Measurements from ENCODE around the gene ZBTB6.

Gene ZBTB6, protein sequence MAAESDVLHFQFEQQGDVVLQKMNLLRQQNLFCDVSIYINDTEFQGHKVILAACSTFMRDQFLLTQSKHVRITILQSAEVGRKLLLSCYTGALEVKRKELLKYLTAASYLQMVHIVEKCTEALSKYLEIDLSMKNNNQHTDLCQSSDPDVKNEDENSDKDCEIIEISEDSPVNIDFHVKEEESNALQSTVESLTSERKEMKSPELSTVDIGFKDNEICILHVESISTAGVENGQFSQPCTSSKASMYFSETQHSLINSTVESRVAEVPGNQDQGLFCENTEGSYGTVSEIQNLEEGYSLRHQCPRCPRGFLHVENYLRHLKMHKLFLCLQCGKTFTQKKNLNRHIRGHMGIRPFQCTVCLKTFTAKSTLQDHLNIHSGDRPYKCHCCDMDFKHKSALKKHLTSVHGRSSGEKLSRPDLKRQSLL
- 9.0 to 15.5 (median 11.7) reads per million in 4 donors for total RNA-seq

DNA sequence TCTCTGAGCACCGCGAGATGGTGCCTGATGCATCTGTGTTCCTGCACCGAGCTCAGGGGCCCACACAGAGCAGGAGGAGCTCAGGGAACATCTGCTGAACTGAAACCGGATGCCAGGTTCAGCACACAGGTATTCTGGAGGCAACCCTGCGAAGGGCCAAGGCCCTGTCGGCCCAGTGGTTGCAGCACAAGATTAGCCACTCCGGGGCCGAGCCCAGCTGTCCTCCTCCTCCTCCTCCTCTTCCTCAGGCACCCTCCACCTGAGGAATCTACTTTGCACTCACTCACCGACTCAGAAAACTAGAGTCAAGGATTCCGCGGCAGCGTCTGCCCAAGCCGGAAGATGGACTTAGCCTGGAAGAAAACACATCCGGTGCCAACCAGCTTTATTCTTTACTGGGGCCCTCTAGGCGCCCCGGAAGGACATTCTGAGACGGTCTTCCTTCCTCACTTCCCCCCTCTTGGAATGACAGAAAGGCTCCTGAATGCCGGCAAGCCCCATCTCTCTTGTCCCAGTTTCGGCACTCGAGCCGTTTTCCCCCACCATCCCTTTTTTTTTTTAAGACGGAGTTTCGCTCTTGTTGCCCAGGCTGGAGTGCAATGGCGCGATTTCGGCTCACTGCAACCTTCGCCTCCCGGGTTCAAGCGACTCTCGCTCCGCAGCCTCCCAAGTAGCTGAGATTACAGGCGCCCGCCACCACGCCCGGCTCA is at the start of gene ZBTB6:
Gene ZBTB6 (minus strand): TSS at position 360 of the 710 bp plus-strand sequence. CDS start 1,251 bp downstream, outside the sequence.
- DNase-seq, result peak; percentile 28 to 81 (median 66)

DNA sequence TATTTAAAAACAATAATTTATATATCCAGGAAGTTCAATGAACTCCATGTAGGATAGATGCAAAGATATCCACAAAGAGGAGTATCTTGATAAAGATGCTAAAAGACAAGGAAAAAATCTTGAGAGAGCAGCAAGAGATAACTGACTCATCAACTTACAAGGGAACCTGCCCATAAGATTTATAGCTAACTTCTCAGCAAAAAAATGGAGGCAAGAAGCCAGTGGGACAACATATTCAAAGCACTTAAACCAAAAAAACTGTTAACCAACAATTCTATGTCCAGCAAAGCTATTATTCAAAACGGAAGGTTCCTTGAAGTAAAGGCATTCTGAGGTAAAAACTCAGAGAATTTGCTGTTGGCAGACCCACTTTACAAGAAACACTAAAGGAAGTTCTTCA is 48.0 kb upstream of the ZBTB6 start:
- DNase-seq, result no peak

DNA sequence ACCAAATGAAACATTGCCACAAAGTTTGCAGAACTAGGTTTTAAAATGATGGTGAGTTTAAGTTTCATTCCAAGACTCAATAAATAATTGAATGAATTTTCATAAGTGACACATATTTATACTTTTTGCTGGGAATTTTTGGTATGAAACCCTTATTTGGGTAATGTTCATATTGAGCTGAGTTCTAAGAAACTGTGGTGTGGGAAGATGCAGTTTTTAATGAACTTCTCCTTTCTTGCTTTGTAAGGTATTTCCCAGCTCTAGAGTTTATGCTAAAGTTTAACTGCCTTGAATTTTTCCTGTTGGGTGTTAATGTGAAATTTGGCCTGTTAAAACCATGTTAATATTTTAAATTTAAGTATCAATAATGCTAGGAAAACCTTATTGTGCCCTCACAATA is 42.8 kb upstream of the ZBTB6 start:
- DNase-seq, result no peak

DNA sequence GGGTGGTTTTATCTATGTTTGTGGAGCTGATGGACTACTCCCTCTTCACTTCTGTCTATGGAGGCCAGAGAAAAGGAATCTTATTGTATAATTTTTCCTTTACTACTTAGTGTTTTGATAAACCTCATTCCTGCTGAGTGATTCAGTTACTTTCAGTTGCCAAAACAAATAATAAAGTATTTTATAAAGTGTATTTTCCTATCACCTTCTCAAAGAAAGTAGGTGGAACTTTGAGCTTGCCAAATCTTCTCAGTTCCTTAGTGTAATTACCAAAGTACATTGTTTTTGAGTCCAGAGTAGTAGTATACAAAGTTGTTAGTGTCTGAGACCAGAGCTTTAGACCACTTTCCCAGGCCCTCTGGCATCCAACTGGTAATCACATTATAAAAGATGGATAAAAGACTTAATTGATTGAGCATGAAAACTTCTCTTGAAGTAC is 41.1 kb upstream of the ZBTB6 start:
- DNase-seq, result no peak

DNA sequence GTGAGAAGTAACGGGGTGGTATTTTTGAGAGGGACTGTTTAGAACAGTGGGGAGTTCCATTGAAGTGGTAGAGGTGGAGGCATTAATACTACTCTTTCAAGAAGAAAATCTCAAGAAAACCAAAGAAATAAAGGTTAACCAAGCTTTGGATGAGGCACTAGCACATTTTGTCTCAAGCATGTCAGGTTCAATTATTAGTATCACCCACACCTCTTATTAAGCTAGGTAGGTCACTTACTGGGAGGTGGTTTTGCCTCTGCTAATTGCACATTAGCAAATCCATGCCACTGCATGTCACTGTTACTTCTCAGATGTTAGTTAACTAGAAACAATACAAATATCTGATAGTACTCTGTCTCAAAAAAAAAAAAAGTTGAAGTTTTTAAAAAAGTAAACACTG is 37.9 kb upstream of the ZBTB6 start:
- DNase-seq, result no peak

DNA sequence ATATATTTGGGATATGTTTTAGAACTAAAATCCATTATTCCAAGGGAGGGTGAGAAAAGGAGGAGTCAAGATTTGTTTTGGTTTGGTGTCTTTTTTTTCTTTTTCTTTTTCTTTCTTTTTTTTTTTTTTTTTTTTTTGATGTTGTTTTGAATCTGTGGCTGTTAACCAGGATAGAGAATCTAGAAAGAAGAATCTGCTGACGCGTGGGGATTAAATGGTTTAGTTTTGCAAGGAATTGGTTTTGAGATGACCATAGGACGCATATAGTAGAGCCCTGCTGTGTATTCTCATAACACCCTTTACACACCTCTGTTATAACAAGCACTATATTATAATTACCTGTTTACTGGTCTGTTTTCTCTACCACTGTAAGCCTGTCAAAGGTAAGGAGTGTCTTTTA is 37.1 kb upstream of the ZBTB6 start:
- DNase-seq, result no peak

DNA sequence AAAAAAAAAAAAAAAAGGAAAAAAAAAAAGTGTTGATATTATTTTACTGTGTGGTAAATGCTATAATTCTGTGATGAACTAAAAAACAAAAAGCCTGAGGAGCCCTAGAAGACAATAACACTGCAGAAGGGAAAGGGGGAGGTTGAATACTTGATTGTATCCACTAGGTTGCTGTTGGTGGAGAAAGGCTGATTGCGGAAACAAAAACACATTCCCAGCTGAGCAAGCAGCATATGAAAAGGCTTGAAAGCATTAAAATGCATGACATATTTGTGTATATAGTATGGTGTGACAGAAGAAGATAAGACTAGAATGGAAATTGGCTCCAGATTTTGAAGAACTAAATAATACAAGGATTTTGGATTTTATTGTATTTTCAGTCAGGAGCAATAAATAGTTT is 36.6 kb upstream of the ZBTB6 start:
- no peak for DNase-seq

DNA sequence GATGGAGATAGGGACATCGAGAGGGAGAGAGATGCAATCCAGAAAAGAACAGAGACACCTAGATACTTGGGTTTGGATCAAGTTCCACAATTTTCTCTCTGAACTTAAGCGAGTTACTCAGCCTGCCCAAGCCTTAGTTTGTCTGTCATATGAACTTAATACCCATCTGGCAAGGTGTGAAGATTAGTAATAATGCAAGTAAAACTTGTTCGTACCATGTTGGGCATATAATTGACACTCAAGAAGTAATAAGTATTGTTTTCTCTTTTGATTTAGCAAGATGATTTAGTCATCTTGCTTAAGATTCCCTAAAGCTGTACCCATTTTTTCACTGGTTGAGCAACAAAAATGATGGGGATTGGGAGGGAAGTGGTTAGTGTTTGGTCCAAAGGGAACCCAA is 35.2 kb upstream of the ZBTB6 start:
- peak in 1 of 5 donors; percentile 56 for DNase-seq

DNA sequence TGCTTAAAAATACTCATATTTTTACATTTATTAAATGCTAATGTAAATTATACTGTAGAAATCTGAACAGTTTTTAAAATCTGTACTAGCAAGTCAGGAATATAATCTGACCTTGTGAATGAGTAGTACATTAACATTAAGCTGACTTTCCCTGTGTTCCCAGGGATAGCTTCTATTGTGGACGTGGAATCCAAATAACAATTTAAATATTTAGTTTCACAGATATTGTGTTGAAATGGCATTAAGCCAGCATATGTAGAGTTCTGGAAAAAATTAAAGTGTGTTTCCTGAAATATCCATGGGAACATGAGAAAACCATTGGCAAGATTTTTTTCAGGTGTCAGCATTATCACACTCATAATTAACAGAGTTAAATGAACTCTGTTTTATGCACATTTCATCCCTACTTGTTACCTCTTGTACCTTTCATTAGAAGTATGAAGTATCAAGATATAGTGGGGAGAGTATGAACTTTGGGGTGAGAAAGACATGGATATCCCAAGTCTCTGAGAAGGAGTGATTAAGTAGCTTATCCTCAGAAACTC is 33.4 kb upstream of the ZBTB6 start:
- DNase-seq, result no peak

DNA sequence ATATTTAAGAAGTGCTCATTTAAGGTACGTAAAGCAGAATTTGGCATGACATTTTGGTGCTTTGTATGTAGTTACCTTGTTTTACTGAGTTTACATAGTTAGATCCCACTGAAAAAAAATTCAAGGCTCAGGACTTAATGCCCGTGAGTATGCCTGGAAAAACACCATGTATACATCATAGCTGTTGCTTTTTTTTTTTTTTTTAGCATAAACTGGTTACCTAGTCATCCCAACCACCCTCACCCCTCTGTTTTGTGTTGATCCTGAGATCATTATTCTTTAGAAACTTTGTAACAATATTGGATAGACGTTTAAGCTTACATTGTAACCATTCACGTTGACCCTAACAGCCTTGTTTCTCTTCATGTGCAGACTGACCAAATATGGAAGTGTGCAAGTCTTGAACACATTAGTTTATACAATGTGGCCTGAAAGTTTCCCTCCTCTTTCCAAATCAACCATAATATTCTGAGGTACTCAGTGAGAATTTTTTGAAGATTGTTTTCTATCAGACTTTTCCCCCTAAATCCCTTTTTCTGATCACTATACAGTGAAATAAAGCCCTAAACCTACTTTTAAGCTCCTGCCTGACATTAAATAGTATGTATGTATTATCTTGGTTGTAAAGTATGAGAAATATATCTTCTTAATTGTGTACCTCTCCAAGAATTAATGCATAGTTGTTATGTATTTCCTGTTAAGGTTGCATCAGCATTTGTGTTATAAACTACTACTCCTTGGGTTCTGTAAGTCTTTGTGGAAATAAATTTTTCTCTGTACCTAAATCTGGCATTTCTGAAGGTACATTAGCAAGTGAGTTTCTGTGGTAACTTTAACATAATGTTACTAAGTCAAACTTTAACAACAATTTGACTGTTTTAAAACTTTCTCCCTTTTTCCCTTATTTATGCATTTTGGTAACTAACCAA is 32.1 kb upstream of the ZBTB6 start:
- no peak for DNase-seq

DNA sequence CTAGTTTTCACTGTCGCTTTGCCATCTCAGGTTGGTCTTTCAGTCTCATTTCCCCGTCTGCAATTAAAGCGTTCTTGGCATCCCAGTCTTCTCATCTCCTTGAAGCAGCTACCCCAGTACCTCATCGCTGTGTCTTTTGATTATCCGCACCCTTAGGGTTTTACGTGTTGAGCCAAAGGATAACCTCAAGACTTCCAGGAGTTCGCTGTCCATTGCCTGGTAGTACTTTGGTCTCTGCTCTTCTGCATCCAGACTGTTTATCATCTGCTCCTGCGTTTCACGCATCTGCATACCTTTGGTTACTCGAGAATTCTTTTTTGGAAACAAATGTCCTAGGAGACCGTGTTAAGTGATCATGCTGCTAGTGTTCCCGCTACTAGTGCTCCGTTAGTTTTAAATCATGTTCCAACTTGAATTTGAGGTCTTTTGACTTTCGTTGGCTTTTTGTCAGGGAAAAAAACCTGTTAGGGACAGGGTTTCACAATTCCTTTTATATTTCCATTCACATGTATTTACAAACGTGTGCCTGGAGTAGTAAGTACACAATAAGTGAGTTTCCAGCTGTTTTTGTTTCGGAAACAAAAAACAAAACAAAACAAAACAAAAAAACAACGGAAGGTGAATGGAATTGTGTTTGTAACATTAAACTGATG is 28.6 kb upstream of the ZBTB6 start:
- DNase-seq, result no peak

DNA sequence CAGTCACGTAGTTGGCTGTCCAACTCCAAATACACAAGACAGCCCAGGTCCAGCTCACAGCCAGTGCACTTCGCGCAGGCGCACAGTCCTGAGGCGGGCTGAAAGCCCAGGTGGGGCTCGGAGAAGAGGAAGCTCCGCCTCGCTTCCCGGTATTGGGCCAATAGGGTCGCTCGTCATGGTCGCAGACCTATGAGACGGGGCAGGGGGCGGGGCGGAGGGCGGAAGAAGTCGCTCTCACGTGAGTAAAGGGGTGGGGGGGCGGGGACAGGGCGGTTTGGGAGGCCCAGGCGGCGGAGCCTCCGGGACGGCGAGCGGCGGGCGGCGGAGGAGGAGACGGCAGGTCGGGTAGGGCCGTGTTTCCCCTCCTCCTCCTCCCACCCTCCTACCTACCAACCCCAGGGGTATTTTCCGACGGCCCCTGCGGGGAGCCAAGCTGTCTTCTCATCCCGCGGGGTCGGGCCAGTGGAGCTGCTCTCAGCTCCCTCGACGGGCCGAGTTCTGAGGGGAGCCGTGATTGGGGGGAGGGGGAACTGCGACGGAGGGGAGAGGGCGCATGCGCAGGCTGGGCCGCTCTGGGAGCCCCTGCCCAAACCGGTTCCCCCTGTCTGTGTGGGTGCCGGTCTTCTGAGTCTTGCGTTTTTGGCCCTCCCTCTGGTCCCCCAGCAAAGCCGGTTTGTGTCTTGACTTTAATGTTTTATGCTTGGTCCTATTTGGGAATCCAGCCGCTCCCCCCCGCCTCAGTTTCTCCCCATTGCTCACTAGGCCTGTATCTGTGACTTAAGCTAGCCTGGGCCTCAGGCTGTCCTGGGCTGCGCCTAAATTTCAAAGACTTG is 27.8 kb upstream of the ZBTB6 start, which contains the start of gene RABGAP1:
Gene RABGAP1 (plus strand): TSS at position 272 of the 833 bp plus-strand sequence. CDS start 16,040 bp downstream, outside the sequence.
- peak; percentile 98 to 99 (median 99) for DNase-seq

DNA sequence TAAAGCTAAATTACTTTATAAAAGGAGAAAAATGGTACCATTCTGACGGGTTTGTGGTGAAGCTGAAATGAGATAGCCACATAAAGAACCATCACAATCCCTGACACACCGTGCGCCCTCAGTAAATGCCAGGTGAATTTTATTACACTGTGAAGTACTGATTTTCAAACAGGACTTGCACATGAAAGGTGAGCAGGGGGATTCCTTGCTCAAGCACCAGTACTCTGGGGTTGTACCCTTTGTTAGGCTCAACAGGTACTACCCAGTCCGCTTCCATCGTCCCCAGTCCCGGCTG is 27.3 kb upstream of the ZBTB6 start:
- no peak for DNase-seq

DNA sequence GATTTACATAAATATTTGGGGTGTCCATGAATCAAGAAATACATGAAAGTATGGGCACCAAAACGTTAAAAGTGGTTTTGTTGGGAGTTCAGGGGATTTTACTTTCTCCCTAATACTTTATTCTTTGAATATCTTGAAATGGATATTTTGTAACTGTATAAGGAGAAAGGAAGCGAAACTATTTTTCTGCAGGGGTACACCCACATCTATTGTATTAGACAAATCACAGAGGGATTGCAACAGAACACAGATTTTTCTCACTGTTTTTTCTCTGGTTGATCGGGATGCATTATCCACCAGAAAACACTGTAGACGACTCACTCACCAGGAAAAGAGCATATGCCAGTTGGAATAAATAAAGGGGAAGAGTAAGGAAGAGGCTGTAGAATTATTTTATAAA is 26.5 kb upstream of the ZBTB6 start:
- DNase-seq, result no peak

DNA sequence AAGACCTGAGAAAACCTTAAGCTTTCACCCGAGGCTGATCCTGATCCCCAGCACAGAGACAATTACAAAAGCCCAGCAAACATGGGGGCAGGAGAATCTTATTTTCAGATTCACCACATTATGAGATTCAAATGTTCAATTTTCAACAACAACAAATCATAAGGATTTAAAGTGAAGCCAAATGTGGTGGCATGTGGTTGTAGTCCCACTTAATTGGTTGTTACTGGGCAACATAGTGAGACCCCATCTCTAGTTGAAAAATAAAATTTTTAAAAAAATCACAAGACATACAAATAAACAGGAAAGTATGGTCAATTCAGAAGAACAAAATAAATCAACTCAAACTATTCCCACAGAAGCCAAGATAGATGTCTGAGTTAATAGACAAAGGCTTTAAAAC is 23.8 kb upstream of the ZBTB6 start:
- no peak for DNase-seq

DNA sequence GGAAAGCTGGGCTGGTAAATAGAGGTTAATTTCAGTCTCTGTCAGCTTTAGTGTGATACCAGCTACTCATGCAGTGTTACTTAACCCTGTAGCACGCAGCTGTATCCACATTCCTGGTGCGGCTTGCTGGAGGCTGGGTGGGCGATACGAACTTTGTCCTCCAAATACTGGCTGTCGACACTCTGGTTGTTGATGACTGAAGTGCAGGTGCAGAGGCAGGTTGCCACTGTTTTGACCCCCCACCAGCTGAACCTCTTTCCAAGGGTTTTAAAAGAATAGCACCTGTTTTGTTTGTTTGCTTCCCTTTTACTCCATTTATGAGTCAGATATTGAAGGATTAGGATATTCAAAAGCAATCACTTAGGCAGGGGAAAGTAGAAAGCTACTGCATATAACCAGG is 23.3 kb upstream of the ZBTB6 start:
- DNase-seq, result no peak

DNA sequence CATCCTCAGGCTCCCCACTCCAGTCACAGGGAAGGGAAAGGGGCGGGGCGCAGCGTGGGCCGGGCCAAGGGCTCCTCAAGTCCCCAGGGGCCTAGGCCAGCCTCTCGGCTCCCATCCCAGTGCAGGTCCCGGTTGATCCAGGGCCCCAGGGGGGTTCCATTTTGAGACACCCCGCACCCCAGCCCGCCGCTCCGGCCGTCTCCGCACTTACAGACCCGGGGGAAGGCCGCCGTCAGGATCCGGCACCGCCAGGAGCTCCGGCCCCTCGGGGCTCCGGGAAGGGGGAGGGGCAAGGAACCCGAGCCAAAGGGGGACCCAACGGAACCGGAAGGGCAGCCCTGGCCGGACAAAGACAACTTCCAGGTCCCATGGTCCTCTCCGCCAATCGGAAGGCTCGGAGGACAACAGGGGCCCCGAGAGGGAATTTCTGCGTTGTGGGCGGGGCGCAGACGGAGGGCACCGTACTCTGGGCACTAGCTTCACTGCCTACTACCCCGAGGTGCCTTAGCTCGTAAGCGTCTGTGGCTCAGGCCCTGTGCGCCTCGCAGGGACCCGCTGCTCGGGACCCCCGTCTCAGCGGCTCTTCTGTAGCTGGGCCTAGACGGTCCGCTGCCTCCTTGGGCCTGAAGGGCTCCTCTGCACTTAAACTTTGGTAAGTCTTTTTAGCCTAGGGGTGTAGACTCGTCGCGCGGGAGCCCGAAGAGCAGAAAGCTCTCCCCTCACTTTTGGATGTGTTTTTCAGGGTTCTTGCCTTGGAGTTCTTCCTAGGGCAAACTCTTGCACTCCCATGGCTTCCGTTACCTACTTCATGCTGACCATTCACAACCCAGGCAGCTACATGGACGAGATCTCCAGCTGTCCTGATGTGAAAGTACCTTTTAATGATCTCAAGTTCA is 18.4 kb upstream of the ZBTB6 start, which contains the start of gene ZBTB26:
Gene ZBTB26 (minus strand): TSS at position 287 of the 896 bp plus-strand sequence. CDS start 11,578 bp downstream, outside the sequence.
- peak; percentile 76 to 91 (median 85) for DNase-seq

DNA sequence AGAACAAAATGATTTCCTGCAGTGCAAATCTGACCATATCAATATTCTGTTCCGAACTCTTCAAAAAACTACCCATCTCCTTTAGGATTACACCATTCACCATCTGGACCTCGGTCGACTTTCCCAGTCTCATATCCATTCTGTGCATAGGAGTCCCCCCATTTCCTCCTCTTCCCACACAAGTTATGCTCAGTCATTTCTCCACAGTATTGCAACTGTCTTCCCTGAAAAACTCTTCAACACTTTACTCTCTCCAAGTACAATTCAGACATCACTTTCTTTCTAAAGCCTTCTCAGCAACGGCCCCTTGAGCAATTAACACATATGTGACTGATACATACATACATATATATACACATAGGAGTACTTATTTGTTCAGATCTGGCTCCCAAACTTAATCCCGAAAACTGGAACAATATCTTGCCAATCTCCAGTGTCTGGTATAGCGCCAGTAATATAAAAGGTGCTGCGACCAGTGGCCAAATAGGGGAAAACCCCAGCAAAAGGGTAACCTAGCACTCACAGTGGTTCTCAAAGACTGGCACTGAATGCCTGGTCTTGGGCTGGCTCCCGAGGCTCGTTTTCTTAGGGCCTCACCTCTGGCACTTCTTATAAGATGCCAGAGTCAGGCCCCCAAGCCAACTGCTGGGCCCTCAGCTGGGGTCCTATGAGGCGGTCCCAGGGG is 17.6 kb upstream of the ZBTB6 start:
- DNase-seq, result no peak

DNA sequence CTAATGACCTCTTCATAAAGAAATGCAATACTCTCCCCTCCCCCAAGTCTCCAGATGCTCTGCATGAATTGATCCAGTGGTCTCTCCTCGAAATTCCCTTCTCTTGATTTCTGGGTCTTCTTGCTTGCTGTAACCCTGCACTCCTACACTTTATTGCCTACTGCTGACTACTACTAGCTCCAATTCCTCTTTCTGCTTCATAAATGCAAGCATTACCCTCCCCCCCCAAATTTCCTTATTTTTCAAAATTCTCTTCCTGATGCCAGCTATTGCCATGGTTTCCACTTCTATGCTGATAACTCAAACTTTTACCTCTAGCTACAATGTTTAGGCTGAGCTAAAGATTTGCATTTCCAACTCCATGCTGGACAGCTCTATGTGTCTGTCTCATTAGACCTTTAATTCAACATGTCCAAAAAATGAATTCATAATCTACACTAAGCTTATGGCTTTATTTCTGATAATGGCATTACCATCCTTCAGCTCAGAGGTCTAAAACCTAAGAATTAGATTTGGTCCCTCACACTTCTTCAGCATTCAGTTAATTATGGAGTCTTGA is 16.8 kb upstream of the ZBTB6 start:
- no peak for DNase-seq
